GM15510 (cell line): ENCODE data around the gene ASS1.

Experiments
- POLR2A ChIP-seq: IDR thresholded peaks from 3 replicates; pipeline ENCODE4 v1.6.1; 2011; ENCODE audit warnings: borderline replicate concordance; ENCODE audit not compliant: insufficient read length; ENCODE audit errors: extremely low read depth

ASS1 gene

GRCh38 chr9:130426883-130427282, 17.9 kb upstream of the ASS1 start:
- no peak for TF ChIP-seq POLR2A

- TF ChIP-seq POLR2A, result no peak
Measured at GRCh38 chr9:130427326-130427725, 17.4 kb upstream of the ASS1 start.

GRCh38 chr9:130428086-130428665, 16.6 kb upstream of the ASS1 start:
- TF ChIP-seq POLR2A, result no peak

- no peak for TF ChIP-seq POLR2A
Measured at GRCh38 chr9:130429381-130429780, 15.4 kb upstream of the ASS1 start.

- no peak for TF ChIP-seq POLR2A
Measured at GRCh38 chr9:130429831-130430230, 14.9 kb upstream of the ASS1 start.

GRCh38 chr9:130430232-130430631, 14.5 kb upstream of the ASS1 start:
- no peak for TF ChIP-seq POLR2A

GRCh38 chr9:130430734-130431535, 13.8 kb upstream of the ASS1 start:
- no peak for TF ChIP-seq POLR2A

- TF ChIP-seq POLR2A, result no peak
Measured at GRCh38 chr9:130431536-130432303, 13.0 kb upstream of the ASS1 start.

GRCh38 chr9:130432362-130432761, 12.4 kb upstream of the ASS1 start:
- TF ChIP-seq POLR2A, result no peak

GRCh38 chr9:130432796-130433167, 12.0 kb upstream of the ASS1 start:
- no peak for TF ChIP-seq POLR2A

GRCh38 chr9:130433168-130433946, 11.4 kb upstream of the ASS1 start:
- TF ChIP-seq POLR2A, result no peak

- TF ChIP-seq POLR2A, result no peak
Measured at GRCh38 chr9:130433947-130434262, 10.9 kb upstream of the ASS1 start.

- no peak for TF ChIP-seq POLR2A
Measured at GRCh38 chr9:130437011-130437789, 7.6 kb upstream of the ASS1 start.

GRCh38 chr9:130438382-130438981, 6.3 kb upstream of the ASS1 start:
- TF ChIP-seq POLR2A, result no peak

- no peak for TF ChIP-seq POLR2A
Measured at GRCh38 chr9:130441031-130441430, 3.7 kb upstream of the ASS1 start.
